ENCODE data around the gene ATAD2B. TPM values are rescaled to one million over a fixed set of nuclear protein-coding genes. Genes with fewer than 3 reads are reported as not detected.
"Not testable (repeated sequence)": the region's sequence is repeated elsewhere in the genome, so short reads cannot be mapped to it uniquely, and the experiment has no call there.

ATAD2B gene
- total RNA-seq, 1 experiment from 2014 or later, result 9.7 TPM

GRCh38 chr2:23746141-23746863 lies 180.6 kb downstream of the ATAD2B start:
- no peak for DNase-seq (ENCODE audit: low read depth)

- peak; percentile 13 for DNase-seq (ENCODE audit: low read depth)
These were observed 181.2 kb downstream of the ATAD2B start for GRCh38 chr2:23745726-23746105.

GRCh38 chr2:23745068-23745725 lies 181.7 kb downstream of the ATAD2B start:
- no peak for DNase-seq (ENCODE audit: low read depth)

- DNase-seq (ENCODE audit: low read depth), result not testable (repeated sequence)
These were observed 190.1 kb downstream of the ATAD2B start for GRCh38 chr2:23736783-23737182.

- no peak for DNase-seq (ENCODE audit: low read depth)
These were observed 192.5 kb downstream of the ATAD2B start for GRCh38 chr2:23734416-23734815.

- not testable (repeated sequence) for DNase-seq (ENCODE audit: low read depth)
These were observed 203.9 kb downstream of the ATAD2B start for GRCh38 chr2:23723029-23723428.

GRCh38 chr2:23722255-23722654 lies 204.7 kb downstream of the ATAD2B start:
- no peak for DNase-seq (ENCODE audit: low read depth)

GRCh38 chr2:23721454-23721826 lies 205.5 kb downstream of the ATAD2B start:
- DNase-seq (ENCODE audit: low read depth), result no peak

GRCh38 chr2:23720705-23721453 lies 206.0 kb downstream of the ATAD2B start:
- no peak for DNase-seq (ENCODE audit: low read depth)

- no peak for DNase-seq (ENCODE audit: low read depth)
These were observed 207.2 kb downstream of the ATAD2B start for GRCh38 chr2:23719716-23720115.

GRCh38 chr2:23718931-23719700 lies 207.8 kb downstream of the ATAD2B start:
- no peak for DNase-seq (ENCODE audit: low read depth)

- no peak for DNase-seq (ENCODE audit: low read depth)
These were observed 213.6 kb downstream of the ATAD2B start for GRCh38 chr2:23713351-23713750.

GRCh38 chr2:23712756-23713151 lies 214.2 kb downstream of the ATAD2B start:
- DNase-seq (ENCODE audit: low read depth), result no peak

GRCh38 chr2:23711979-23712755 lies 214.8 kb downstream of the ATAD2B start:
- no peak for DNase-seq (ENCODE audit: low read depth)

- no peak for DNase-seq (ENCODE audit: low read depth)
These were observed 217.6 kb downstream of the ATAD2B start for GRCh38 chr2:23709311-23709710.

GRCh38 chr2:23708771-23709170 lies 218.2 kb downstream of the ATAD2B start:
- DNase-seq (ENCODE audit: low read depth), result no peak

GRCh38 chr2:23707096-23707495 lies 219.8 kb downstream of the ATAD2B start:
- no peak for DNase-seq (ENCODE audit: low read depth)

GRCh38 chr2:23706613-23707078 lies 220.3 kb downstream of the ATAD2B start:
- DNase-seq (ENCODE audit: low read depth), result no peak

- no peak for DNase-seq (ENCODE audit: low read depth)
These were observed 220.9 kb downstream of the ATAD2B start for GRCh38 chr2:23705771-23706612.
